ENCODE data around the gene RABAC1. TPM values are rescaled to one million over a fixed set of nuclear protein-coding genes. Genes with fewer than 3 reads are reported as not detected.

The RABAC1 gene
- total and polyA plus RNA-seq, 9 of the 15 experiments (the other 6 are each of a cell fraction or from before 2014, with no cell fraction given): 2.4 to 28.1 (median 9.3) TPM

- Histone ChIP-seq H3K36me3 (ENCODE audit: control insufficient read depth, insufficient read depth, low read length) (no peaks in the 10 kb centered on the region), H3K4me2 (ENCODE audit: insufficient read depth, low read length) (no peak overlapping the region), H3K79me2 (ENCODE audit: control insufficient read depth, insufficient read depth, low read length) (no peaks in the 10 kb centered on the region), H4K20me1 (replicated peaks; ENCODE audit: control insufficient read depth, insufficient read depth, low read length) (peaks cover 10% of the 10 kb centered on the region), H3K9me3 (replicated peaks; ENCODE audit: control insufficient read depth, insufficient read depth, low read depth, low read length) (no peaks in the 10 kb centered on the region), H3K4me1 (replicated peaks in 1 of 2; ENCODE audit: control insufficient read depth in 2 of 2, insufficient read depth in 2 of 2, low read length in 2 of 2) (peaks cover 0 to 16% of the 10 kb centered on the region in 2 experiments; a peak in 2 of 5 replicates), H2AFZ (ENCODE audit: low read depth, low read length) (no peak overlapping the region), H3K27ac (ENCODE audit: extremely low read depth, low read depth, low read length) (no peak overlapping the region), H3K27me3 (ENCODE audit: control insufficient read depth in 2 of 2, insufficient read depth in 2 of 2, low read length in 2 of 2) (peaks cover 31 to 37% of the 10 kb centered on the region in 2 experiments; a peak in 4 of 5 replicates), H3K9ac (ENCODE audit: insufficient read depth in 1 of 2, low read depth in 2 of 2, low read length in 2 of 2) (no peak overlapping the region), H3K4me3 (no peak overlapping the region), H3K9me1 (ENCODE audit: control insufficient read depth, insufficient read depth, low read length) (no peaks in the 10 kb centered on the region)
- FAIRE-seq (no peak), DNase-seq (ENCODE audit: extremely low read depth in 1 of 4, low spot score in 3 of 4) (no peak), ATAC-seq (no peak)
- CTCF ChIA-PET (ENCODE audit: low intra/inter-chr PET ratio): no interaction called here
- BruUV-seq (replicated peaks): no TSS peak
- in situ Hi-C loops (cut with MboI): no loop called here
- TF ChIP-seq STAT5A (IDR thresholded peaks at IDR 0.05; ENCODE audit: borderline replicate concordance, low read length) (no peak), EWSR1 (IDR thresholded peaks at IDR 0.05; ENCODE audit: borderline replicate concordance, low read depth, partially characterized antibody) (no peak), BHLHE40 (IDR thresholded peaks at IDR 0.05; ENCODE audit: low read length) (no peak), NFXL1 (CRISPR knock-in tag; IDR thresholded peaks at IDR 0.05) (no peak), PTRF (tag; IDR thresholded peaks at IDR 0.05) (no peak), E2F8 (IDR thresholded peaks at IDR 0.05; ENCODE audit: low read depth, partially characterized antibody) (no peak), SP1 (CRISPR knock-in tag; IDR thresholded peaks at IDR 0.05) (no peak)
- intact Hi-C loops (cut with micrococcal nuclease): no loop called here
- POLR2A ChIA-PET: interaction anchor here (1.0 kb wide), 1 partner anchor 15 kb away, joined by 3 read pairs; no protein-coding TSS in a partner anchor
- 4% methylated on average over 5 of the region's 5 CpGs for WGBS (ENCODE audit: insufficient coverage, low coverage, missing lambda C conversion rate)
These were observed 6.0 kb upstream of the RABAC1 start for GRCh38 chr19:41965106-41965505.
